Suppressor macrophage (primary cell): ENCODE measurements around the gene ATG16L2.

Source experiments
- DNase-seq, 4 experiments: peaks; one replicate each; pipeline ENCODE4 v3.0.0-alpha.2; 2020 to 2022
- total RNA-seq, 17 experiments: gene quantifications; one replicate each; lab custom pipeline; 2026; ENCODE audit warnings: mixed read lengths in 6 of 17, inconsistent platforms in 3 of 17; lab: John Stamatoyannopoulos, UW

The ATG16L2 gene
- 2.3 to 95.6 (median 23.5) reads per million in 17 experiments for total RNA-seq

GRCh38 chr11:72814286-72815109 lies at the start of gene ATG16L2:
Gene ATG16L2, plus strand, starts transcription at chr11:72814411. Its CDS starts 35 bp downstream, at chr11:72814446.
- peak; percentile 94 to 98 (median 96) for DNase-seq

- no peak for DNase-seq
Measured at GRCh38 chr11:72764503-72764902, 49.7 kb upstream of the ATG16L2 start.

- DNase-seq = no peak
Measured at GRCh38 chr11:72766152-72766902, 47.9 kb upstream of the ATG16L2 start.

GRCh38 chr11:72767203-72768062 lies 46.8 kb upstream of the ATG16L2 start:
- DNase-seq = no peak

GRCh38 chr11:72768581-72768980 lies 45.6 kb upstream of the ATG16L2 start:
- peak in 2 of 4 experiments; percentile 36 to 37 for DNase-seq

- no peak for DNase-seq
Measured at GRCh38 chr11:72769680-72770079, 44.5 kb upstream of the ATG16L2 start.

- no peak for DNase-seq
Measured at GRCh38 chr11:72770799-72771198, 43.4 kb upstream of the ATG16L2 start.

GRCh38 chr11:72771507-72771906 lies 42.7 kb upstream of the ATG16L2 start:
- DNase-seq = peak in 1 of 4 experiments; percentile 30

GRCh38 chr11:72772059-72772458 lies 42.2 kb upstream of the ATG16L2 start:
- DNase-seq = no peak

- DNase-seq = peak in 2 of 4 experiments; percentile 34 to 40
Measured at GRCh38 chr11:72773291-72773690, 40.9 kb upstream of the ATG16L2 start.

- DNase-seq = no peak
Measured at GRCh38 chr11:72773696-72774095, 40.5 kb upstream of the ATG16L2 start.

GRCh38 chr11:72774499-72774898 lies 39.7 kb upstream of the ATG16L2 start:
- DNase-seq = no peak

- DNase-seq = no peak
Measured at GRCh38 chr11:72775288-72776110, 38.7 kb upstream of the ATG16L2 start.

- no peak for DNase-seq
Measured at GRCh38 chr11:72776117-72776843, 37.9 kb upstream of the ATG16L2 start.

- DNase-seq = no peak
Measured at GRCh38 chr11:72776844-72777754, 37.1 kb upstream of the ATG16L2 start.

- DNase-seq = no peak
Measured at GRCh38 chr11:72777755-72778278, 36.4 kb upstream of the ATG16L2 start.

- DNase-seq = no peak
Measured at GRCh38 chr11:72778535-72779494, 35.4 kb upstream of the ATG16L2 start.

- DNase-seq = no peak
Measured at GRCh38 chr11:72779495-72780128, 34.6 kb upstream of the ATG16L2 start.
